ENCODE data around the gene UNK.

GRCh38 chr17:75785016-75785890 lies 647 bp downstream of the UNK start:
- TF ChIP-seq EZH2 (IDR thresholded peaks at IDR 0.05; ENCODE audit: insufficient read depth, poor library complexity, severe bottlenecking) (no peak), EZH2phosphoT487 (IDR thresholded peaks at IDR 0.05; ENCODE audit: insufficient read depth, low read depth) (no peak)
